SK-N-SH (cell line): ENCODE measurements around the gene HAND1. TPM values are rescaled to one million over a fixed set of nuclear protein-coding genes. Genes with fewer than 3 reads are reported as not detected.

Experiments used
- CTCF ChIA-PET: fragments of 300-600, 350-600 bp; formaldehyde crosslinking; extraction: SDS; loops from one replicate; lab custom pipeline; 2021; lab: Yijun Ruan, JAX
- POLR2A ChIA-PET: fragments of 350-600 bp; sonication (Branson Sonifier 250); formaldehyde crosslinking; extraction: SDS; loops from one replicate; lab custom pipeline; 2020; ENCODE audit warnings: antibody characterized with exemption, inconsistent platforms; lab: Yijun Ruan, JAX
- DNase-seq: peaks from one replicate; pipeline ENCODE4 v3.0.0; 2012
- H2AFZ ChIP-seq: fragments of 200-600 bp; sonication (generic); 2 replicates; pipeline ENCODE4 v1.8.1; 2016; ENCODE audit warnings: antibody characterized with exemption, mild to moderate bottlenecking, low read depth
- H3F3A ChIP-seq: fragments of 200-600 bp; sonication (generic); replicated peaks from 2 replicates; pipeline ENCODE3; 2016; ENCODE audit warnings: antibody characterized with exemption, mild to moderate bottlenecking; ENCODE audit not compliant: insufficient read depth
- H3K27ac ChIP-seq, 2 experiments: fragments of 200-500 bp in 1 of 2; fragments of 200-600 bp in 1 of 2; sonication (Bioruptor generic) in 1 of 2; sonication (generic), shearing (Covaris generic) in 1 of 2; 2 replicates each; pipeline versions ENCODE4 v1.5.1 to v1.6.1; 2014 to 2016; ENCODE audit warnings: low read depth in 2 of 2, inconsistent platforms in 1 of 2, low read length in 1 of 2, mild to moderate bottlenecking in 1 of 2, mixed read lengths in 1 of 2
- H3K27me3 ChIP-seq: fragments of 200-600 bp; sonication (generic), shearing (Covaris generic); 2 replicates; pipeline ENCODE4 v1.6.1; 2016; ENCODE audit warnings: mixed run types; ENCODE audit not compliant: insufficient read depth
- H3K36me3 ChIP-seq, 2 experiments: fragments of 200-500 bp in 1 of 2; fragments of 200-600 bp in 1 of 2; sonication (Bioruptor generic) in 1 of 2; sonication (generic) in 1 of 2; replicated peaks in 1 of 2; 2 replicates each; pipeline versions ENCODE3 to v1.5.1; 2014 to 2016; ENCODE audit warnings: low read length in 1 of 2, mild to moderate bottlenecking in 1 of 2; ENCODE audit not compliant: insufficient read depth in 2 of 2, control insufficient read depth in 1 of 2
- H3K4me1 ChIP-seq, 2 experiments: fragments of 200-500 bp in 1 of 2; fragments of 200-600 bp in 1 of 2; sonication (Bioruptor generic) in 1 of 2; sonication (generic), shearing (Covaris generic) in 1 of 2; 2 replicates each; pipeline versions ENCODE4 v1.5.1 to v1.6.1; 2014 to 2016; ENCODE audit warnings: low read depth in 1 of 2, low read length in 1 of 2, mixed run types in 1 of 2; ENCODE audit not compliant: insufficient read depth in 2 of 2, control insufficient read depth in 1 of 2
- H3K4me2 ChIP-seq: fragments of 200-600 bp; sonication (generic), shearing (Covaris generic); 2 replicates; pipeline ENCODE4 v1.6.1; 2017; ENCODE audit warnings: mixed run types
- H3K4me3 ChIP-seq, 2 experiments: fragments of 200-500 bp in 1 of 2; fragments of 200-600 bp in 1 of 2; sonication (Bioruptor generic) in 1 of 2; sonication (generic), shearing (Covaris generic) in 1 of 2; 2 replicates each; pipeline versions ENCODE4 v1.5.1 to v1.8.1; 2014 to 2016; ENCODE audit warnings: low read depth in 2 of 2, inconsistent platforms in 1 of 2, low read length in 1 of 2, mild to moderate bottlenecking in 1 of 2, mixed read lengths in 1 of 2, moderate library complexity in 1 of 2
- H3K79me2 ChIP-seq: fragments of 200-600 bp; sonication (generic); 2 replicates; pipeline ENCODE4 v1.8.1; 2017; ENCODE audit warnings: mild to moderate bottlenecking; ENCODE audit not compliant: insufficient read depth
- H3K9ac ChIP-seq: fragments of 200-600 bp; sonication (generic); 2 replicates; pipeline ENCODE4 v1.6.1; 2017; ENCODE audit warnings: mixed run types
- H3K9me2 ChIP-seq: fragments of 200-600 bp; sonication (generic); 2 replicates; pipeline ENCODE4 v1.6.1; 2017; ENCODE audit warnings: mixed run types
- H3K9me3 ChIP-seq: fragments of 200-600 bp; sonication (generic); 2 replicates; pipeline ENCODE4 v1.6.1; 2017; ENCODE audit warnings: mixed run types, mild to moderate bottlenecking, moderate library complexity
- H4K20me1 ChIP-seq: fragments of 200-600 bp; sonication (generic); 2 replicates; pipeline ENCODE4 v1.6.1; 2017; ENCODE audit warnings: mild to moderate bottlenecking, mixed run types; ENCODE audit not compliant: insufficient read depth
- ELF1 ChIP-seq: IDR thresholded peaks from 2 replicates; pipeline ENCODE4 v1.4.0; 2012
- FOXJ3 ChIP-seq: sonication (generic); formaldehyde crosslinking; IDR thresholded peaks from 2 replicates; pipeline ENCODE4 v1.5.1; 2020; ENCODE audit warnings: mild to moderate bottlenecking, missing genetic modification reagents
- GABPA ChIP-seq: IDR thresholded peaks from 2 replicates; pipeline ENCODE4 v1.4.0; 2012; ENCODE audit warnings: low read depth, mild to moderate bottlenecking
- MEF2A ChIP-seq: IDR thresholded peaks from 2 replicates; pipeline ENCODE4 v1.4.0; 2012; ENCODE audit warnings: low read depth, borderline replicate concordance
- MXI1 ChIP-seq: IDR thresholded peaks from 2 replicates; pipeline ENCODE4 v1.6.1; 2012; ENCODE audit warnings: mild to moderate bottlenecking, low read depth, low read length, improper control_type of control experiment
- NRF1 ChIP-seq: IDR thresholded peaks from 2 replicates; pipeline ENCODE4 v1.6.1; 2012; ENCODE audit warnings: low read depth, mild to moderate bottlenecking, low read length
- POLR2AphosphoS5 ChIP-seq: IDR thresholded peaks from 2 replicates; pipeline ENCODE4 v1.6.1; 2012; ENCODE audit warnings: low read depth, low read length
- RAD21 ChIP-seq: IDR thresholded peaks from 2 replicates; pipeline ENCODE4 v1.6.1; 2012; ENCODE audit warnings: mild to moderate bottlenecking, low read length
- RCOR1 ChIP-seq: fragments of 150-350 bp; IDR thresholded peaks from 2 replicates; pipeline ENCODE4 v1.6.1; 2017; ENCODE audit warnings: antibody characterized with exemption, low read length
- SIN3A ChIP-seq: IDR thresholded peaks from 2 replicates; pipeline ENCODE4 v1.6.1; 2012; ENCODE audit warnings: low read depth, mild to moderate bottlenecking, low read length, moderate library complexity, borderline replicate concordance
- SMC3 ChIP-seq: IDR thresholded peaks from 2 replicates; pipeline ENCODE4 v1.6.1; 2012; ENCODE audit warnings: low read depth, low read length, improper control_type of control experiment
- TAF1 ChIP-seq: IDR thresholded peaks from 2 replicates; pipeline ENCODE4 v1.6.1; 2012; ENCODE audit warnings: low read depth, mild to moderate bottlenecking, low read length, moderate library complexity, borderline replicate concordance
- TCF12 ChIP-seq: IDR thresholded peaks from 2 replicates; pipeline ENCODE4 v1.4.0; 2012
- TEAD4 ChIP-seq: IDR thresholded peaks from 2 replicates; pipeline ENCODE4 v1.4.0; 2012; ENCODE audit warnings: mild to moderate bottlenecking, borderline replicate concordance; ENCODE audit not compliant: insufficient read depth
- YY1 ChIP-seq: IDR thresholded peaks from 2 replicates; pipeline ENCODE4 v1.4.0; 2012; ENCODE audit warnings: low read depth, mild to moderate bottlenecking
- WGBS: methylation state at CpG from one replicate; pipeline ENCODE4 v1.1.6; 2017; ENCODE audit warnings: low lambda C conversion rate; 5-methylcytosine and 5-hydroxymethylcytosine counted together
- polyA plus RNA-seq, 3 experiments: library from polyadenylated mRNA; depleted of rRNA; stranded (reverse); fragments of >200 nt; gene quantifications; 2 replicates each; pipeline ENCODE4 v1.2.3, GENCODE V29; 2012
- TF ChIP-seq, protein P1 (sequence below): IDR thresholded peaks from 2 replicates; pipeline ENCODE4 v1.4.0; 2012; ENCODE audit warnings: low read depth, borderline replicate concordance
- TF ChIP-seq, protein P2 (sequence below): IDR thresholded peaks from 2 replicates; pipeline ENCODE4; 2012
- TF ChIP-seq, protein P3 (sequence below): IDR thresholded peaks from 2 replicates; pipeline ENCODE4 v1.4.0; 2012; ENCODE audit warnings: low read depth

The HAND1 gene
- polyA plus RNA-seq, 1 of the 3 experiments (the other 2 are of a cell fraction): 1.1 TPM

DNA sequence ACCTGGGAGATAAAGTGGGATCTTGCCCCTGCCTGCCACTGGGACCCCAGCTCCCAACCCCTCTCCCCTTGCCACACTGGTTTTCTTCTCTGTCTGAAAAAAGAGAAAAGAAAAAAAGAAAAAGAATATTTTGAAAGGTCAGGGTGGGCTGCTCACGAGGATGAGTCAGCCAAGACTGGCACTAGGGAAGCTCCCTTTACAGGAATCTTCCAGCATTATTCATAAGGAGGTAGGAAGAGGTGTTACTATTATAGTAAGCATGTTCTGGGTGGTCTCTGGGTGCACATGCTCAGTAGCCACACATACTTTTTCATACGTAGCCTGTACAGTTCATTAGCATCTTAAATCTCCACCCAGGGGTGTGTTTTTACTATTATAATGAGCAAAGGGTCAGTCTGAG lies 46.8 kb upstream of the HAND1 start:
- H3K27ac ChIP-seq: peak overlapping the region in 1 of 2 experiments; percentile 100; a peak in 2 of 4 replicates
- CTCF ChIA-PET: interaction anchor here (0.6 to 16.5 kb wide), 11 partner anchors 8 to 332 kb away, joined by 3 to 295 read pairs (median 5); partner anchors contain the start of gene HAND1

DNA sequence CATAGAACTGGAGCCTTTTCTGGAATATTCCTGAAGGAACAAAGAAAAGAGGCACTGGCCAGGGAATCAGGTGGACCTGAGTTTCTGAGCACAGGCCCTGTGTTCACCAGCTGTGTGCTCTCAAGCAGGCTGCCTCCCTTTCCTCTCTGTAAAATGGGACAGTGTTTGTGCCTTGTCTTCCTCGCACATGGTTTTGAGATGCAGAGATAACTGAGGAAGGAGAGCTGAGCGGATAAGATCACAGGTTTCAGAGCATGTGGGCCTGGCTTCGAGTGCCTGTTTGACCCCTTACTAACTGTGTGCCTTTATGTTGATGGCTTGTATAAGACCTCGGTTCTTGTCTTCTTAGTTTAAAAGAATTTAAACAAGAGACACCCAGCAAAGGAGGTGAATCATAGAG lies 46.2 kb upstream of the HAND1 start:
- Histone ChIP-seq H3K4me1 (peaks cover 0 to 77% of the 10 kb centered on the region in 2 experiments; a peak in 2 of 4 replicates), H3F3A (no peaks in the 10 kb centered on the region), H3K9me2 (no peaks in the 10 kb centered on the region), H3K27ac (peak overlapping the region; percentile 28 to 100; a peak in 3 of 4 replicates), H3K79me2 (no peaks in the 10 kb centered on the region), H3K4me2 (no peak overlapping the region), H2AFZ (no peak overlapping the region), H4K20me1 (no peaks in the 10 kb centered on the region; the same call in 1 of the 2 replicates), H3K27me3 (no peaks in the 10 kb centered on the region), H3K36me3 (no peaks in the 10 kb centered on the region), H3K9me3 (no peaks in the 10 kb centered on the region), H3K9ac (no peak overlapping the region), H3K4me3 (no peak overlapping the region)
- no peak for DNase-seq
- no peak for TF ChIP-seq ELF1
- TF ChIP-seq, protein P1, sequence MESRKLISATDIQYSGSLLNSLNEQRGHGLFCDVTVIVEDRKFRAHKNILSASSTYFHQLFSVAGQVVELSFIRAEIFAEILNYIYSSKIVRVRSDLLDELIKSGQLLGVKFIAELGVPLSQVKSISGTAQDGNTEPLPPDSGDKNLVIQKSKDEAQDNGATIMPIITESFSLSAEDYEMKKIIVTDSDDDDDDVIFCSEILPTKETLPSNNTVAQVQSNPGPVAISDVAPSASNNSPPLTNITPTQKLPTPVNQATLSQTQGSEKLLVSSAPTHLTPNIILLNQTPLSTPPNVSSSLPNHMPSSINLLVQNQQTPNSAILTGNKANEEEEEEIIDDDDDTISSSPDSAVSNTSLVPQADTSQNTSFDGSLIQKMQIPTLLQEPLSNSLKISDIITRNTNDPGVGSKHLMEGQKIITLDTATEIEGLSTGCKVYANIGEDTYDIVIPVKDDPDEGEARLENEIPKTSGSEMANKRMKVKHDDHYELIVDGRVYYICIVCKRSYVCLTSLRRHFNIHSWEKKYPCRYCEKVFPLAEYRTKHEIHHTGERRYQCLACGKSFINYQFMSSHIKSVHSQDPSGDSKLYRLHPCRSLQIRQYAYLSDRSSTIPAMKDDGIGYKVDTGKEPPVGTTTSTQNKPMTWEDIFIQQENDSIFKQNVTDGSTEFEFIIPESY: no peak
- no peak for TF ChIP-seq RAD21
- TF ChIP-seq SIN3A: no peak
- TF ChIP-seq MXI1: no peak
- TF ChIP-seq FOXJ3: no peak
- no peak for TF ChIP-seq RCOR1
- no peak for TF ChIP-seq GABPA
- ChIA-PET POLR2A (interaction anchor here (0.6 to 4.9 kb wide), 9 partner anchors 18 to 344 kb away, joined by 3 to 54 read pairs (median 12); partner anchors contain the start of gene HAND1), CTCF (interaction anchor here (0.6 to 16.5 kb wide), 13 partner anchors 8 to 333 kb away, joined by 3 to 295 read pairs (median 5); partner anchors contain the start of gene HAND1)
- WGBS: 82% methylated on average over 4 of the region's 4 CpGs

More for the DNA sequence above, 46.8 kb upstream of the HAND1 start:
- H2AFZ ChIP-seq: no peak overlapping the region
- no peaks in the 10 kb centered on the region for H4K20me1 ChIP-seq
- H3K9me2 ChIP-seq: no peaks in the 10 kb centered on the region
- no peak for DNase-seq
- H3K36me3 ChIP-seq: no peaks in the 10 kb centered on the region
- no peak for TF ChIP-seq MXI1
- no peak for TF ChIP-seq RCOR1
- TF ChIP-seq TAF1: no peak
- TF ChIP-seq, protein P2, sequence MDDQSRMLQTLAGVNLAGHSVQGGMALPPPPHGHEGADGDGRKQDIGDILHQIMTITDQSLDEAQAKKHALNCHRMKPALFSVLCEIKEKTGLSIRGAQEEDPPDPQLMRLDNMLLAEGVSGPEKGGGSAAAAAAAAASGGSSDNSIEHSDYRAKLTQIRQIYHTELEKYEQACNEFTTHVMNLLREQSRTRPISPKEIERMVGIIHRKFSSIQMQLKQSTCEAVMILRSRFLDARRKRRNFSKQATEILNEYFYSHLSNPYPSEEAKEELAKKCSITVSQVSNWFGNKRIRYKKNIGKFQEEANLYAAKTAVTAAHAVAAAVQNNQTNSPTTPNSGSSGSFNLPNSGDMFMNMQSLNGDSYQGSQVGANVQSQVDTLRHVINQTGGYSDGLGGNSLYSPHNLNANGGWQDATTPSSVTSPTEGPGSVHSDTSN: no peak
- TF ChIP-seq SMC3: no peak
- TF ChIP-seq, protein P3, sequence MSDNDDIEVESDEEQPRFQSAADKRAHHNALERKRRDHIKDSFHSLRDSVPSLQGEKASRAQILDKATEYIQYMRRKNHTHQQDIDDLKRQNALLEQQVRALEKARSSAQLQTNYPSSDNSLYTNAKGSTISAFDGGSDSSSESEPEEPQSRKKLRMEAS: no peak
- no peak for TF ChIP-seq YY1
- no peak for TF ChIP-seq RAD21
- no peak for TF ChIP-seq TEAD4
- TF ChIP-seq POLR2AphosphoS5: no peak
- TF ChIP-seq MEF2A: no peak
- no peak for TF ChIP-seq NRF1
- no peak for TF ChIP-seq TCF12
- TF ChIP-seq, all 33 proteins: peak for 0
- peaks cover 0 to 71% of the 10 kb centered on the region in 2 experiments; a peak in 2 of 4 replicates for H3K4me1 ChIP-seq
- no peaks in the 10 kb centered on the region for H3K9me3 ChIP-seq
- H3K27me3 ChIP-seq: no peaks in the 10 kb centered on the region
- H3K4me2 ChIP-seq: no peak overlapping the region
- no peaks in the 10 kb centered on the region for H3K79me2 ChIP-seq
- 43% methylated on average over 2 of the region's 2 CpGs for WGBS
- POLR2A ChIA-PET: interaction anchor here (0.6 to 4.9 kb wide), 10 partner anchors 19 to 344 kb away, joined by 3 to 54 read pairs (median 10); partner anchors contain the start of gene HAND1
- no peaks in the 10 kb centered on the region for H3F3A ChIP-seq
- no peak overlapping the region for H3K9ac ChIP-seq
- no peak overlapping the region for H3K4me3 ChIP-seq
